Suprapubic skin (tissue), 4 donors: ENCODE results near the gene ERN1. TPM values are rescaled to one million over a fixed set of nuclear protein-coding genes. Genes with fewer than 3 reads are reported as not detected.

Source experiments
- DNase-seq, 2 donors: peaks; one replicate each; pipeline ENCODE4 v3.0.0-alpha.2; 2019; ENCODE audit warnings: low spot score in 2 of 2
- H3K27ac ChIP-seq: fragments of 200-600 bp; sonication (generic); one replicate; pipeline ENCODE4 v1.5.1; 2019
- H3K27me3 ChIP-seq: fragments of 200-600 bp; sonication (generic); one replicate; pipeline ENCODE4 v1.5.1; 2019
- H3K36me3 ChIP-seq: fragments of 200-600 bp; sonication (generic); one replicate; pipeline ENCODE4 v1.5.1; 2019
- H3K4me1 ChIP-seq: fragments of 200-600 bp; sonication (generic); one replicate; pipeline ENCODE4 v1.5.1; 2019
- H3K4me3 ChIP-seq: fragments of 200-600 bp; sonication (generic); one replicate; pipeline ENCODE4 v1.5.1; 2019; ENCODE audit warnings: mild to moderate bottlenecking
- H3K9me3 ChIP-seq: fragments of 200-600 bp; sonication (generic); one replicate; pipeline ENCODE4 v1.5.1; 2019
- CTCF ChIP-seq, 2 donors: fragments of 200-600 bp in 1 of 2; fragments of 450-650 bp in 1 of 2; sonication (generic) in 1 of 2; IDR thresholded peaks; one replicate each; pipeline ENCODE4 v1.5.1; 2016 to 2019; ENCODE audit warnings: antibody characterized with exemption in 2 of 2, mild to moderate bottlenecking in 1 of 2, moderate library complexity in 1 of 2
- EP300 ChIP-seq: sonication (generic); formaldehyde crosslinking; IDR thresholded peaks from one replicate; pipeline ENCODE4 v1.6.1; 2017; ENCODE audit warnings: antibody characterized with exemption
- POLR2A ChIP-seq, 2 donors: fragments of 450-650 bp; IDR thresholded peaks; one replicate each; pipeline ENCODE4 v1.6.1; 2017; ENCODE audit warnings: antibody characterized with exemption in 2 of 2, mild to moderate bottlenecking in 2 of 2, moderate library complexity in 2 of 2
- POLR2AphosphoS5 ChIP-seq, 3 donors: sonication (generic); formaldehyde crosslinking; IDR thresholded peaks; one replicate each; pipeline ENCODE4 v1.6.1; 2017; ENCODE audit warnings: antibody characterized with exemption in 3 of 3
- WGBS: methylation state at CpG from one replicate; pipeline ENCODE4 v1.1.5; 2018; 5-methylcytosine and 5-hydroxymethylcytosine counted together
- total RNA-seq, 4 donors: library from RNA; depleted of rRNA; stranded (reverse); fragments of >200 nt; gene quantifications; one replicate each; pipeline ENCODE4 v1.1.0, GENCODE V29; 2016

Gene ERN1
- total RNA-seq, 4 donors from 2014 or later: 21.2 to 41.1 (median 35.1) TPM

- DNase-seq: no peak
- Histone ChIP-seq H3K36me3 (peaks cover 17% of the 10 kb centered on the region), H3K4me1 (peaks cover 37% of the 10 kb centered on the region), H3K4me3 (no peak overlapping the region), H3K27me3 (no peaks in the 10 kb centered on the region), H3K9me3 (no peaks in the 10 kb centered on the region), H3K27ac (peak overlapping the region; percentile 46)
- TF ChIP-seq POLR2A (IDR thresholded peaks at IDR 0.05) (no peak), CTCF (IDR thresholded peaks at IDR 0.05) (no peak), EP300 (no peak), POLR2AphosphoS5 (IDR thresholded peaks at IDR 0.05) (no peak)
- WGBS: 51% methylated on average over 8 of the region's 8 CpGs
Measured at GRCh38 chr17:64081802-64082799, 47.8 kb downstream of the ERN1 start.

GRCh38 chr17:64080174-64080618 is 49.7 kb downstream of the ERN1 start:
- H3K4me1 ChIP-seq: peaks cover 38% of the 10 kb centered on the region
- 89% methylated on average over 3 of the region's 3 CpGs for WGBS
- no peak overlapping the region for H3K27ac ChIP-seq
- DNase-seq: no peak
- no peak for TF ChIP-seq POLR2A (IDR thresholded peaks at IDR 0.05)
- no peak for TF ChIP-seq POLR2AphosphoS5 (IDR thresholded peaks at IDR 0.05)
- no peaks in the 10 kb centered on the region for H3K9me3 ChIP-seq
- H3K4me3 ChIP-seq: no peak overlapping the region
- peaks cover 17% of the 10 kb centered on the region for H3K36me3 ChIP-seq
- H3K27me3 ChIP-seq: no peaks in the 10 kb centered on the region

- WGBS: 89% methylated on average over 11 of the region's 11 CpGs
- no peak for DNase-seq
- no peaks in the 10 kb centered on the region for H3K27me3 ChIP-seq
- H3K36me3 ChIP-seq: peaks cover 22% of the 10 kb centered on the region
- no peak overlapping the region for H3K4me3 ChIP-seq
- H3K9me3 ChIP-seq: no peaks in the 10 kb centered on the region
- peaks cover 23% of the 10 kb centered on the region for H3K4me1 ChIP-seq
- H3K27ac ChIP-seq: no peak overlapping the region
- no peak for TF ChIP-seq EP300
- TF ChIP-seq POLR2AphosphoS5 (IDR thresholded peaks at IDR 0.05): no peak
- TF ChIP-seq CTCF (IDR thresholded peaks at IDR 0.05): no peak
- no peak for TF ChIP-seq POLR2A (IDR thresholded peaks at IDR 0.05)
Measured at GRCh38 chr17:64077379-64077778, 52.6 kb downstream of the ERN1 start.

- Histone ChIP-seq H3K4me3 (no peak overlapping the region), H3K27ac (no peak overlapping the region), H3K9me3 (no peaks in the 10 kb centered on the region), H3K36me3 (peaks cover 36% of the 10 kb centered on the region), H3K4me1 (peaks cover 16% of the 10 kb centered on the region), H3K27me3 (no peaks in the 10 kb centered on the region)
- DNase-seq: no peak
- TF ChIP-seq CTCF (IDR thresholded peaks at IDR 0.05): no peak
- no peak for TF ChIP-seq POLR2AphosphoS5 (IDR thresholded peaks at IDR 0.05)
- TF ChIP-seq EP300: no peak
- TF ChIP-seq POLR2A (IDR thresholded peaks at IDR 0.05): no peak
- 78% methylated on average over 3 of the region's 3 CpGs for WGBS
Measured at GRCh38 chr17:64075913-64076312, 54.0 kb downstream of the ERN1 start.

GRCh38 chr17:64074704-64075426 is 55.1 kb downstream of the ERN1 start:
- Histone ChIP-seq H3K27me3 (no peaks in the 10 kb centered on the region), H3K4me3 (no peak overlapping the region), H3K36me3 (peaks cover 46% of the 10 kb centered on the region), H3K9me3 (peaks cover 4% of the 10 kb centered on the region), H3K27ac (peak overlapping the region; percentile 4), H3K4me1 (peaks cover 16% of the 10 kb centered on the region)
- 85% methylated on average over 6 of the region's 6 CpGs for WGBS
- no peak for TF ChIP-seq POLR2AphosphoS5 (IDR thresholded peaks at IDR 0.05)
- TF ChIP-seq CTCF (IDR thresholded peaks at IDR 0.05): no peak
- no peak for TF ChIP-seq POLR2A (IDR thresholded peaks at IDR 0.05)
- no peak for TF ChIP-seq EP300
- no peak for DNase-seq
